H1 (cell line): ENCODE measurements around the gene GRID2. TPM values are rescaled to one million over a fixed set of nuclear protein-coding genes. Genes with fewer than 3 reads are reported as not detected.
A peak's percentile ranks its signal among the peaks of the same experiment; 100 is the strongest.

Experiments
- CTCF ChIA-PET: fragments of 300-600 bp; sonication (Branson Sonifier 250); formaldehyde crosslinking; loops from one replicate; lab custom pipeline; 2021; ENCODE audit not compliant: partially characterized antibody; lab: Charles Lee
- POLR2A ChIA-PET: fragments of 300-600 bp; sonication (Branson Sonifier 250); formaldehyde crosslinking; loops from one replicate; lab custom pipeline; 2021; ENCODE audit warnings: inconsistent platforms; ENCODE audit not compliant: partially characterized antibody; lab: Charles Lee
- DNase-seq, 2 experiments: peaks; one replicate each; pipeline versions ENCODE4 v3.0.0 to v3.0.0-alpha.2; 2010 to 2022; ENCODE audit warnings: low spot score in 2 of 2, low read depth in 1 of 2, mixed read lengths in 1 of 2
- FAIRE-seq: peaks from 2 replicates; lab custom pipeline; 2011; peaks lifted over from hg19 to GRCh38; lab: Jason Lieb, UNC
- H2AFZ ChIP-seq: 2 replicates; pipeline ENCODE4 v1.8.1; 2012; ENCODE audit warnings: low read length, inconsistent platforms
- H2AK5ac ChIP-seq: 2 replicates; pipeline ENCODE4 v1.6.1; 2013; ENCODE audit warnings: low read depth, low read length
- H2BK120ac ChIP-seq: replicated peaks from 2 replicates; pipeline ENCODE3; 2013; ENCODE audit warnings: low read depth, low read length, inconsistent platforms
- H2BK12ac ChIP-seq: 2 replicates; pipeline ENCODE4 v1.6.1; 2013; ENCODE audit warnings: low read depth, low read length
- H2BK15ac ChIP-seq: 2 replicates; pipeline ENCODE4 v1.6.1; 2013; ENCODE audit warnings: low read length
- H2BK20ac ChIP-seq: 2 replicates; pipeline ENCODE4 v1.6.1; 2013; ENCODE audit warnings: low read length
- H2BK5ac ChIP-seq: 2 replicates; pipeline ENCODE4 v1.6.1; 2013; ENCODE audit warnings: low read depth, low read length
- H3K14ac ChIP-seq: 2 replicates; pipeline ENCODE4 v1.6.1; 2013; ENCODE audit warnings: inconsistent platforms; ENCODE audit not compliant: insufficient read length
- H3K18ac ChIP-seq: 2 replicates; pipeline ENCODE4 v1.6.1; 2013; ENCODE audit warnings: low read length; ENCODE audit errors: extremely low read depth
- H3K23ac ChIP-seq: 2 replicates; pipeline ENCODE4 v1.6.1; 2013; ENCODE audit warnings: inconsistent platforms; ENCODE audit not compliant: insufficient read length
- H3K23me2 ChIP-seq: 2 replicates; pipeline ENCODE4 v1.6.1; 2013; ENCODE audit warnings: low read depth, low read length
- H3K27ac ChIP-seq: 2 replicates; pipeline ENCODE4 v1.6.1; 2011; ENCODE audit warnings: low read depth, low read length, inconsistent platforms
- H3K27me3 ChIP-seq, 4 experiments: replicated peaks in 1 of 4; 1 replicate in 1 of 4; 2 replicates in 3 of 4; pipeline versions ENCODE4 v1.6.1 to v1.8.1; 2011 to 2013; ENCODE audit warnings: low read length in 3 of 4, mild to moderate bottlenecking in 3 of 4, inconsistent platforms in 2 of 4, mixed read lengths in 2 of 4, moderate library complexity in 1 of 4; ENCODE audit not compliant: control insufficient read depth in 3 of 4, insufficient read depth in 3 of 4; ENCODE audit errors: extremely low read depth in 1 of 4
- H3K36me3 ChIP-seq, 4 experiments: 2 replicates each; pipeline versions ENCODE4 v1.6.1 to v1.8.1; 2011 to 2013; ENCODE audit warnings: mild to moderate bottlenecking in 4 of 4, low read length in 3 of 4, moderate library complexity in 2 of 4, control low read depth in 1 of 4, inconsistent platforms in 1 of 4; ENCODE audit not compliant: insufficient read depth in 4 of 4, control insufficient read depth in 2 of 4
- H3K4ac ChIP-seq: replicated peaks from 2 replicates; pipeline ENCODE3; 2013; ENCODE audit warnings: low read length, low read depth, mixed read lengths, inconsistent platforms; ENCODE audit not compliant: insufficient read length
- H3K4me1 ChIP-seq, 4 experiments: replicated peaks in 1 of 4; 1 replicate in 1 of 4; 2 replicates in 3 of 4; pipeline versions ENCODE4 v1.6.1 to v1.8.1; 2011 to 2013; ENCODE audit warnings: low read length in 3 of 4, inconsistent platforms in 2 of 4, mixed read lengths in 1 of 4; ENCODE audit not compliant: insufficient read depth in 4 of 4, control insufficient read depth in 3 of 4
- H3K4me2 ChIP-seq, 2 experiments: 2 replicates each; pipeline versions ENCODE4 v1.6.1 to v1.8.1; 2011 to 2013; ENCODE audit warnings: low read depth in 2 of 2, low read length in 2 of 2, control low read depth in 1 of 2, inconsistent platforms in 1 of 2, mild to moderate bottlenecking in 1 of 2; ENCODE audit not compliant: insufficient read depth in 1 of 2
- H3K4me3 ChIP-seq, 4 experiments: fragments of 200-600, 300-600 bp in 1 of 4; sonication (generic), shearing (Covaris generic), sonication (Bioruptor Twin) in 1 of 4; 2 replicates each; pipeline versions ENCODE4 v1.5.1 to v1.8.1; 2011 to 2016; ENCODE audit warnings: low read length in 4 of 4, low read depth in 3 of 4, control low read depth in 2 of 4, inconsistent platforms in 2 of 4, mild to moderate bottlenecking in 2 of 4, mixed read lengths in 1 of 4, moderate library complexity in 1 of 4; ENCODE audit not compliant: insufficient read depth in 2 of 4; ENCODE audit errors: extremely low read depth in 1 of 4
- H3K56ac ChIP-seq: replicated peaks from 2 replicates; pipeline ENCODE3; 2013; ENCODE audit warnings: low read depth, mild to moderate bottlenecking, mixed read lengths, low read length, inconsistent platforms; ENCODE audit not compliant: insufficient read length
- H3K79me1 ChIP-seq: 2 replicates; pipeline ENCODE4 v1.6.1; 2013; ENCODE audit warnings: low read depth, low read length, control low read depth
- H3K79me2 ChIP-seq, 2 experiments: 2 replicates each; pipeline versions ENCODE4 v1.6.1 to v1.8.1; 2012 to 2013; ENCODE audit warnings: low read length in 2 of 2, mild to moderate bottlenecking in 2 of 2, inconsistent platforms in 1 of 2; ENCODE audit not compliant: insufficient read depth in 2 of 2, control insufficient read depth in 1 of 2
- H3K9ac ChIP-seq, 4 experiments: replicated peaks in 1 of 4; 1 replicate in 1 of 4; 2 replicates in 3 of 4; pipeline versions ENCODE4 v1.6.1 to v1.8.1; 2011 to 2013; ENCODE audit warnings: low read depth in 3 of 4, low read length in 3 of 4, control low read depth in 2 of 4, mild to moderate bottlenecking in 2 of 4, moderate library complexity in 2 of 4, inconsistent platforms in 1 of 4; ENCODE audit errors: extremely low read depth in 1 of 4
- H3K9me3 ChIP-seq, 2 experiments: 2 replicates each; pipeline versions ENCODE4 v1.6.1 to v1.8.1; 2012 to 2013; ENCODE audit warnings: mild to moderate bottlenecking in 2 of 2, moderate library complexity in 2 of 2, control low read depth in 1 of 2, inconsistent platforms in 1 of 2, low read depth in 1 of 2, low read length in 1 of 2, mixed read lengths in 1 of 2; ENCODE audit not compliant: insufficient read depth in 2 of 2
- H4K20me1 ChIP-seq, 2 experiments: replicated peaks in 1 of 2; 2 replicates each; pipeline versions ENCODE3 to v1.8.1; 2011 to 2013; ENCODE audit warnings: inconsistent platforms in 2 of 2, low read length in 2 of 2, mild to moderate bottlenecking in 1 of 2; ENCODE audit not compliant: insufficient read depth in 2 of 2, control insufficient read depth in 1 of 2
- H4K5ac ChIP-seq: 2 replicates; pipeline ENCODE4 v1.6.1; 2013; ENCODE audit warnings: low read length, low read depth, mixed read lengths, inconsistent platforms; ENCODE audit not compliant: insufficient read length
- H4K8ac ChIP-seq: 2 replicates; pipeline ENCODE4 v1.8.0; 2013; ENCODE audit warnings: mild to moderate bottlenecking, moderate library complexity, low read length, inconsistent platforms; ENCODE audit not compliant: insufficient read depth; ENCODE audit errors: extremely low read depth
- H4K91ac ChIP-seq: replicated peaks from 2 replicates; pipeline ENCODE3; 2013; ENCODE audit warnings: low read length, mixed read lengths, inconsistent platforms; ENCODE audit not compliant: insufficient read length
- BCL11A ChIP-seq, 2 experiments: IDR thresholded peaks; one replicate each; pipeline ENCODE4 v1.6.1; 2011; ENCODE audit warnings: low read depth in 2 of 2, low read length in 2 of 2, mild to moderate bottlenecking in 2 of 2
- CREB1 ChIP-seq: IDR thresholded peaks from 2 replicates; pipeline ENCODE4 v1.6.1; 2012; ENCODE audit warnings: inconsistent platforms
- CTBP2 ChIP-seq: IDR thresholded peaks from 2 replicates; pipeline ENCODE4 v1.7.0; 2011; ENCODE audit warnings: borderline replicate concordance, mild to moderate bottlenecking, moderate library complexity, mixed read lengths, low read length; ENCODE audit not compliant: insufficient read depth, insufficient read length
- FOSL1 ChIP-seq: IDR thresholded peaks from 2 replicates; pipeline ENCODE4 v1.6.1; 2011; ENCODE audit warnings: mild to moderate bottlenecking, low read depth, low read length, moderate library complexity; ENCODE audit not compliant: insufficient read depth
- POLR2A ChIP-seq, 2 experiments: IDR thresholded peaks; 1 replicate in 1 of 2; 2 replicates in 1 of 2; pipeline ENCODE4 v1.6.1; 2011; ENCODE audit warnings: low read depth in 2 of 2, low read length in 2 of 2, mild to moderate bottlenecking in 2 of 2; ENCODE audit errors: control extremely low read depth in 1 of 2
- POLR2AphosphoS5 ChIP-seq: IDR thresholded peaks from 2 replicates; pipeline ENCODE4 v1.6.1; 2011; ENCODE audit warnings: low read depth, low read length
- RXRA ChIP-seq: IDR thresholded peaks from 2 replicates; pipeline ENCODE4 v1.6.1; 2011; ENCODE audit warnings: low read depth, mild to moderate bottlenecking, low read length, moderate library complexity; ENCODE audit not compliant: insufficient read depth
- SAP30 ChIP-seq: fragments of 300-600 bp; sonication (generic); IDR thresholded peaks from 2 replicates; pipeline ENCODE4 v1.7.1; 2012; ENCODE audit warnings: low read length, moderate library complexity, mild to moderate bottlenecking, inconsistent platforms; ENCODE audit not compliant: insufficient read depth, insufficient replicate concordance
- YY1 ChIP-seq: IDR thresholded peaks from 2 replicates; pipeline ENCODE4 v1.6.1; 2011; ENCODE audit warnings: low read depth, mild to moderate bottlenecking, low read length
- WGBS, 2 experiments: shearing (Covaris generic) in 1 of 2; methylation state at CpG; one replicate each; pipeline versions ENCODE4 v1.1.6 to v1.1.7; 2013 to 2015; ENCODE audit warnings: low lambda C conversion rate in 2 of 2, mixed read lengths in 2 of 2, inconsistent platforms in 1 of 2, low coverage in 1 of 2, missing lambda C conversion rate in 1 of 2; ENCODE audit not compliant: insufficient replicate concordance in 2 of 2, insufficient coverage in 1 of 2, insufficient read length in 1 of 2; ENCODE audit errors: extremely low coverage in 1 of 2, missing lambda C conversion rate in 1 of 2; 5-methylcytosine and 5-hydroxymethylcytosine counted together
- polyA plus RNA-seq, 7 experiments: library from polyadenylated mRNA; depleted of rRNA in 3 of 7; stranded (reverse) in 5 of 7; unstranded in 2 of 7; fragments of >200 nt in 5 of 7; fragments of 200-250 nt in 2 of 7; gene quantifications; 1 replicate in 5 of 7; 2 replicates in 1 of 7; 4 replicates in 1 of 7; pipeline versions ENCODE4 v1.2.1 to v1.2.3, GENCODE V29; 2011 to 2013; ENCODE audit warnings: missing spikeins in 2 of 7, mixed read lengths in 2 of 7
- total RNA-seq: library from RNA; stranded (reverse); fragmentation: NEBNext Ultra II Directional; extraction: Animal tissue kit (Norgen Biotek cat#: 25700); gene quantifications from 2 replicates; pipeline ENCODE4 v1.2.1, GENCODE V29; 2021

GRID2 gene
- total and polyA plus RNA-seq, 2 of the 8 experiments (the other 6 are each of a cell fraction or from before 2014, with no cell fraction given), result 31.1 to 81.9 TPM

DNA sequence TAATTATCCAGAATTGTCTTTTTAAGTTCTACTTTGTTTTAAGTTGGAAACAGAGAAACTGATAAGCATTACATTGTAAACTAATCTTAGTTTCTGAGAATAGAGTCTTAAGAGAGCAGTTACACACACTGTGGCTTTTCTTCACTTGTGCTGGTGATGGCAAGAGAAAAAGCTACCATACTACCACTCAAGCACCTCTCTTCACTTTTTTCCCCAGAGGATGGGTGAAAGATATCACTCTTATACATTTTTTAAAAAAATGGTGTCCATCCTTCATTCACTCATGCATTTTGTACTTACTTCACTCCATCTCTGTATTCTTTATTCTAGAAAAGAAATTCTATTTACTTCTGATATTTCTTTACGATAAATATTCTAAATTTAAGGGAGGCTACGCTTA lies 42.5 kb upstream of the GRID2 start:
- H2AFZ ChIP-seq, result no peak overlapping the region
- no peak overlapping the region for H3K4me3 ChIP-seq
- no peak for TF ChIP-seq YY1
- no peak for TF ChIP-seq RXRA
- peak; percentile 41; the same call in 1 of the 2 replicates for TF ChIP-seq POLR2AphosphoS5
- TF ChIP-seq BCL11A (IDR thresholded peaks at IDR 0.05; ENCODE audit: low read depth in 2 of 2, low read length in 2 of 2), result no peak
- peak; percentile 17 to 28; a peak in 2 of 3 replicates for TF ChIP-seq POLR2A (IDR thresholded peaks at IDR 0.05; ENCODE audit: control extremely low read depth in 1 of 2, low read depth in 2 of 2, low read length in 2 of 2)
- no peak for TF ChIP-seq FOSL1
- no peak for TF ChIP-seq SAP30
- TF ChIP-seq CTBP2, result no peak
- no peak for TF ChIP-seq CREB1
- H4K20me1 ChIP-seq, result no peaks in the 10 kb centered on the region
- H4K8ac ChIP-seq, result no peak overlapping the region
- ChIA-PET CTCF (no interaction called here), POLR2A (interaction anchor here (0.9 to 2.6 kb wide), 4 partner anchors 9 to 171 kb away, joined by 3 to 10 read pairs (median 7); no protein-coding TSS in a partner anchor)
- H2BK20ac ChIP-seq, result no peak overlapping the region
- no peak overlapping the region for H3K4ac ChIP-seq
- H3K56ac ChIP-seq, result no peak overlapping the region
- no peaks in the 10 kb centered on the region for H3K23me2 ChIP-seq
- DNase-seq, result no peak
- H3K27ac ChIP-seq, result no peak overlapping the region
- no peak overlapping the region for H2AK5ac ChIP-seq
- H3K18ac ChIP-seq, result no peak overlapping the region
- H2BK120ac ChIP-seq, result no peak overlapping the region
- H3K9me3 ChIP-seq, result peaks cover 18 to 20% of the 10 kb centered on the region in 2 experiments
- H3K23ac ChIP-seq, result no peak overlapping the region
- H3K27me3 ChIP-seq, result peaks cover 0 to 2% (median 0%) of the 10 kb centered on the region in 4 experiments; a peak in 1 of 7 replicates
- no peak overlapping the region for H3K9ac ChIP-seq
- no peak overlapping the region for H2BK5ac ChIP-seq
- no peak overlapping the region for H3K14ac ChIP-seq
- WGBS, 2 experiments, result 98% methylated on average over 2 of the region's 2 CpGs; no CpG with 5 or more reads in 1 of the 2 experiments
- H3K36me3 ChIP-seq, result peaks cover 18 to 94% (median 67%) of the 10 kb centered on the region in 4 experiments
- no peak overlapping the region for H3K4me2 ChIP-seq
- H3K79me1 ChIP-seq, result no peaks in the 10 kb centered on the region
- no peak overlapping the region for H4K5ac ChIP-seq
- H4K91ac ChIP-seq, result no peak overlapping the region
- peaks cover 0 to 10% of the 10 kb centered on the region in 2 experiments; a peak in 2 of 4 replicates for H3K79me2 ChIP-seq
- no peak overlapping the region for H2BK12ac ChIP-seq
- FAIRE-seq, result no peak
- H2BK15ac ChIP-seq, result no peak overlapping the region
- H3K4me1 ChIP-seq, result no peaks in the 10 kb centered on the region
